ENCODE measurements around the gene PRKCA. TPM values are rescaled to one million over a fixed set of nuclear protein-coding genes. Genes with fewer than 3 reads are reported as not detected.

PRKCA gene
- total and polyA plus RNA-seq, 2 of the 13 experiments (the other 11 are each of a cell fraction or from before 2014, with no cell fraction given), result 18.5 to 21.5 TPM

GRCh38 chr17:66302761-66303626 is 581 bp downstream of the PRKCA start (continued):
- TF ChIP-seq, protein P1, sequence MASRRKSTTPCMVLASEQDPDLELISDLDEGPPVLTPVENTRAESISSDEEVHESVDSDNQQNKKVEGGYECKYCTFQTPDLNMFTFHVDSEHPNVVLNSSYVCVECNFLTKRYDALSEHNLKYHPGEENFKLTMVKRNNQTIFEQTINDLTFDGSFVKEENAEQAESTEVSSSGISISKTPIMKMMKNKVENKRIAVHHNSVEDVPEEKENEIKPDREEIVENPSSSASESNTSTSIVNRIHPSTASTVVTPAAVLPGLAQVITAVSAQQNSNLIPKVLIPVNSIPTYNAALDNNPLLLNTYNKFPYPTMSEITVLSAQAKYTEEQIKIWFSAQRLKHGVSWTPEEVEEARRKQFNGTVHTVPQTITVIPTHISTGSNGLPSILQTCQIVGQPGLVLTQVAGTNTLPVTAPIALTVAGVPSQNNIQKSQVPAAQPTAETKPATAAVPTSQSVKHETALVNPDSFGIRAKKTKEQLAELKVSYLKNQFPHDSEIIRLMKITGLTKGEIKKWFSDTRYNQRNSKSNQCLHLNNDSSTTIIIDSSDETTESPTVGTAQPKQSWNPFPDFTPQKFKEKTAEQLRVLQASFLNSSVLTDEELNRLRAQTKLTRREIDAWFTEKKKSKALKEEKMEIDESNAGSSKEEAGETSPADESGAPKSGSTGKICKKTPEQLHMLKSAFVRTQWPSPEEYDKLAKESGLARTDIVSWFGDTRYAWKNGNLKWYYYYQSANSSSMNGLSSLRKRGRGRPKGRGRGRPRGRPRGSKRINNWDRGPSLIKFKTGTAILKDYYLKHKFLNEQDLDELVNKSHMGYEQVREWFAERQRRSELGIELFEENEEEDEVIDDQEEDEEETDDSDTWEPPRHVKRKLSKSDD (CRISPR knock-in tag; IDR thresholded peaks at IDR 0.05; ENCODE audit: low read depth), result no peak
- no peak for TF ChIP-seq FOSL1 (CRISPR knock-in tag; IDR thresholded peaks at IDR 0.05; ENCODE audit: borderline replicate concordance)
- TF ChIP-seq ZNF546 (CRISPR knock-in tag; conservative IDR thresholded peaks at IDR 0.05), result no peak
- no peak for TF ChIP-seq THAP7 (CRISPR knock-in tag; IDR thresholded peaks at IDR 0.05)
- 0 out of 2 replicates have a peak, but pooled peaks have one; percentile 11 for TF ChIP-seq ZNF766 (CRISPR knock-in tag; IDR thresholded peaks at IDR 0.05; ENCODE audit: borderline replicate concordance)
- no peak for TF ChIP-seq ZNF878 (CRISPR knock-in tag; IDR thresholded peaks at IDR 0.05)
- no peak for TF ChIP-seq CENPX (CRISPR knock-in tag; IDR thresholded peaks at IDR 0.05)
- 0 out of 2 replicates have a peak, but pooled peaks have one; percentile 37 for TF ChIP-seq ZNF607 (CRISPR knock-in tag; IDR thresholded peaks at IDR 0.05; ENCODE audit: borderline replicate concordance)
- TF ChIP-seq RCOR2 (CRISPR knock-in tag; IDR thresholded peaks at IDR 0.05), result no peak
- TF ChIP-seq SCMH1 (CRISPR knock-in tag; IDR thresholded peaks at IDR 0.05; ENCODE audit: borderline replicate concordance), result no peak
- TF ChIP-seq ZNF3 (CRISPR knock-in tag; IDR thresholded peaks at IDR 0.05), result no peak
- TF ChIP-seq ZNF136 (CRISPR knock-in tag; IDR thresholded peaks at IDR 0.05; ENCODE audit: low read depth), result no peak
- no peak for TF ChIP-seq ZFP1 (CRISPR knock-in tag; IDR thresholded peaks at IDR 0.05)
- no peak for TF ChIP-seq NR3C1 (CRISPR knock-in tag; IDR thresholded peaks at IDR 0.05)
- TF ChIP-seq, protein P2, sequence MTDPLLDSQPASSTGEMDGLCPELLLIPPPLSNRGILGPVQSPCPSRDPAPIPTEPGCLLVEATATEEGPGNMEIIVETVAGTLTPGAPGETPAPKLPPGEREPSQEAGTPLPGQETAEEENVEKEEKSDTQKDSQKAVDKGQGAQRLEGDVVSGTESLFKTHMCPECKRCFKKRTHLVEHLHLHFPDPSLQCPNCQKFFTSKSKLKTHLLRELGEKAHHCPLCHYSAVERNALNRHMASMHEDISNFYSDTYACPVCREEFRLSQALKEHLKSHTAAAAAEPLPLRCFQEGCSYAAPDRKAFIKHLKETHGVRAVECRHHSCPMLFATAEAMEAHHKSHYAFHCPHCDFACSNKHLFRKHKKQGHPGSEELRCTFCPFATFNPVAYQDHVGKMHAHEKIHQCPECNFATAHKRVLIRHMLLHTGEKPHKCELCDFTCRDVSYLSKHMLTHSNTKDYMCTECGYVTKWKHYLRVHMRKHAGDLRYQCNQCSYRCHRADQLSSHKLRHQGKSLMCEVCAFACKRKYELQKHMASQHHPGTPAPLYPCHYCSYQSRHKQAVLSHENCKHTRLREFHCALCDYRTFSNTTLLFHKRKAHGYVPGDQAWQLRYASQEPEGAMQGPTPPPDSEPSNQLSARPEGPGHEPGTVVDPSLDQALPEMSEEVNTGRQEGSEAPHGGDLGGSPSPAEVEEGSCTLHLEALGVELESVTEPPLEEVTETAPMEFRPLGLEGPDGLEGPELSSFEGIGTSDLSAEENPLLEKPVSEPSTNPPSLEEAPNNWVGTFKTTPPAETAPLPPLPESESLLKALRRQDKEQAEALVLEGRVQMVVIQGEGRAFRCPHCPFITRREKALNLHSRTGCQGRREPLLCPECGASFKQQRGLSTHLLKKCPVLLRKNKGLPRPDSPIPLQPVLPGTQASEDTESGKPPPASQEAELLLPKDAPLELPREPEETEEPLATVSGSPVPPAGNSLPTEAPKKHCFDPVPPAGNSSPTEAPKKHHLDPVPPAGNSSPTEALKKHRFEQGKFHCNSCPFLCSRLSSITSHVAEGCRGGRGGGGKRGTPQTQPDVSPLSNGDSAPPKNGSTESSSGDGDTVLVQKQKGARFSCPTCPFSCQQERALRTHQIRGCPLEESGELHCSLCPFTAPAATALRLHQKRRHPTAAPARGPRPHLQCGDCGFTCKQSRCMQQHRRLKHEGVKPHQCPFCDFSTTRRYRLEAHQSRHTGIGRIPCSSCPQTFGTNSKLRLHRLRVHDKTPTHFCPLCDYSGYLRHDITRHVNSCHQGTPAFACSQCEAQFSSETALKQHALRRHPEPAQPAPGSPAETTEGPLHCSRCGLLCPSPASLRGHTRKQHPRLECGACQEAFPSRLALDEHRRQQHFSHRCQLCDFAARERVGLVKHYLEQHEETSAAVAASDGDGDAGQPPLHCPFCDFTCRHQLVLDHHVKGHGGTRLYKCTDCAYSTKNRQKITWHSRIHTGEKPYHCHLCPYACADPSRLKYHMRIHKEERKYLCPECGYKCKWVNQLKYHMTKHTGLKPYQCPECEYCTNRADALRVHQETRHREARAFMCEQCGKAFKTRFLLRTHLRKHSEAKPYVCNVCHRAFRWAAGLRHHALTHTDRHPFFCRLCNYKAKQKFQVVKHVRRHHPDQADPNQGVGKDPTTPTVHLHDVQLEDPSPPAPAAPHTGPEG (CRISPR knock-in tag; IDR thresholded peaks at IDR 0.05), result no peak; the same call in none of the 2 replicates
- no peak for TF ChIP-seq RELA (CRISPR knock-in tag; IDR thresholded peaks at IDR 0.05)
- TF ChIP-seq ZNF672 (CRISPR knock-in tag; IDR thresholded peaks at IDR 0.05), result no peak
- no peak for TF ChIP-seq PITX1 (CRISPR knock-in tag; IDR thresholded peaks at IDR 0.05)
- no peak for TF ChIP-seq RORA (CRISPR knock-in tag; IDR thresholded peaks at IDR 0.05)
- no peak for TF ChIP-seq ZNF296 (CRISPR knock-in tag; conservative IDR thresholded peaks at IDR 0.05)
- TF ChIP-seq HNF4G (IDR thresholded peaks at IDR 0.05; ENCODE audit: borderline replicate concordance, low read depth, low read length), result no peak
- no peak; the same call in 1 of the 2 replicates for TF ChIP-seq HNF4G (CRISPR knock-in tag; IDR thresholded peaks at IDR 0.05; ENCODE audit: borderline replicate concordance, low read depth)

All from HepG2 (cell line).